ENCODE data around the gene CANT1. TPM values are rescaled to one million over a fixed set of nuclear protein-coding genes. Genes with fewer than 3 reads are reported as not detected.

Gene CANT1
- total RNA-seq, 1 experiment from 2014 or later = 97.1 TPM

DNA sequence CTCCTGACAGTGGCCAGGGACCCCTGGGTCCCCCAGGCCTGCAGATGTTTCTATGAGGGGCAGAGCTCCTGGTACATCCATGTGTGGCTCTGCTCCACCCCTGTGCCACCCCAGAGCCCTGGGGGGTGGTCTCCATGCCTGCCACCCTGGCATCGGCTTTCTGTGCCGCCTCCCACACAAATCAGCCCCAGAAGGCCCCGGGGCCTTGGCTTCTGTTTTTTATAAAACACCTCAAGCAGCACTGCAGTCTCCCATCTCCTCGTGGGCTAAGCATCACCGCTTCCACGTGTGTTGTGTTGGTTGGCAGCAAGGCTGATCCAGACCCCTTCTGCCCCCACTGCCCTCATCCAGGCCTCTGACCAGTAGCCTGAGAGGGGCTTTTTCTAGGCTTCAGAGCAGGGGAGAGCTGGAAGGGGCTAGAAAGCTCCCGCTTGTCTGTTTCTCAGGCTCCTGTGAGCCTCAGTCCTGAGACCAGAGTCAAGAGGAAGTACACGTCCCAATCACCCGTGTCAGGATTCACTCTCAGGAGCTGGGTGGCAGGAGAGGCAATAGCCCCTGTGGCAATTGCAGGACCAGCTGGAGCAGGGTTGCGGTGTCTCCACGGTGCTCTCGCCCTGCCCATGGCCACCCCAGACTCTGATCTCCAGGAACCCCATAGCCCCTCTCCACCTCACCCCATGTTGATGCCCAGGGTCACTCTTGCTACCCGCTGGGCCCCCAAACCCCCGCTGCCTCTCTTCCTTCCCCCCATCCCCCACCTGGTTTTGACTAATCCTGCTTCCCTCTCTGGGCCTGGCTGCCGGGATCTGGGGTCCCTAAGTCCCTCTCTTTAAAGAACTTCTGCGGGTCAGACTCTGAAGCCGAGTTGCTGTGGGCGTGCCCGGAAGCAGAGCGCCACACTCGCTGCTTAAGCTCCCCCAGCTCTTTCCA, 39.5 kb upstream of the CANT1 start:
- H3K79me2 ChIP-seq (ENCODE audit: insufficient read depth, low read length) = no peaks in the 10 kb centered on the region
- no peak overlapping the region for H2AFZ ChIP-seq (ENCODE audit: low read depth, low read length, poor library complexity, severe bottlenecking)
- no peak overlapping the region; the same call in 1 of the 2 replicates for H3K27ac ChIP-seq (ENCODE audit: low read depth, low read length)
- H3K9ac ChIP-seq (ENCODE audit: low read length) = no peak overlapping the region
- no peak overlapping the region for H3K4me2 ChIP-seq (ENCODE audit: low read length)
- no peaks in the 10 kb centered on the region for H3K9me2 ChIP-seq (ENCODE audit: insufficient read depth)
- TF ChIP-seq EZH2phosphoT487 (IDR thresholded peaks at IDR 0.05; ENCODE audit: borderline replicate concordance) (no peak), ZNF274 (IDR thresholded peaks at IDR 0.05; ENCODE audit: low read depth, low read length) (no peak), CEBPB (IDR thresholded peaks at IDR 0.05; ENCODE audit: low read depth) (no peak), JUND (IDR thresholded peaks at IDR 0.05) (no peak), TCF7L2 (IDR thresholded peaks at IDR 0.05; ENCODE audit: borderline replicate concordance, extremely low read depth, insufficient read depth, insufficient read length) (no peak), SIN3A (IDR thresholded peaks at IDR 0.05; ENCODE audit: low read depth) (no peak)
- TF ChIP-seq, protein P1, sequence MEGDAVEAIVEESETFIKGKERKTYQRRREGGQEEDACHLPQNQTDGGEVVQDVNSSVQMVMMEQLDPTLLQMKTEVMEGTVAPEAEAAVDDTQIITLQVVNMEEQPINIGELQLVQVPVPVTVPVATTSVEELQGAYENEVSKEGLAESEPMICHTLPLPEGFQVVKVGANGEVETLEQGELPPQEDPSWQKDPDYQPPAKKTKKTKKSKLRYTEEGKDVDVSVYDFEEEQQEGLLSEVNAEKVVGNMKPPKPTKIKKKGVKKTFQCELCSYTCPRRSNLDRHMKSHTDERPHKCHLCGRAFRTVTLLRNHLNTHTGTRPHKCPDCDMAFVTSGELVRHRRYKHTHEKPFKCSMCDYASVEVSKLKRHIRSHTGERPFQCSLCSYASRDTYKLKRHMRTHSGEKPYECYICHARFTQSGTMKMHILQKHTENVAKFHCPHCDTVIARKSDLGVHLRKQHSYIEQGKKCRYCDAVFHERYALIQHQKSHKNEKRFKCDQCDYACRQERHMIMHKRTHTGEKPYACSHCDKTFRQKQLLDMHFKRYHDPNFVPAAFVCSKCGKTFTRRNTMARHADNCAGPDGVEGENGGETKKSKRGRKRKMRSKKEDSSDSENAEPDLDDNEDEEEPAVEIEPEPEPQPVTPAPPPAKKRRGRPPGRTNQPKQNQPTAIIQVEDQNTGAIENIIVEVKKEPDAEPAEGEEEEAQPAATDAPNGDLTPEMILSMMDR (IDR thresholded peaks at IDR 0.05 in 2 of 3, conservative IDR thresholded peaks at IDR 0.05 in 1 of 3; ENCODE audit: borderline replicate concordance in 1 of 3, insufficient read depth in 1 of 3, low read depth in 2 of 3, low read length in 2 of 3) = no peak
- TF ChIP-seq, protein P2, sequence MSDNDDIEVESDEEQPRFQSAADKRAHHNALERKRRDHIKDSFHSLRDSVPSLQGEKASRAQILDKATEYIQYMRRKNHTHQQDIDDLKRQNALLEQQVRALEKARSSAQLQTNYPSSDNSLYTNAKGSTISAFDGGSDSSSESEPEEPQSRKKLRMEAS (IDR thresholded peaks at IDR 0.05) = no peak
- TF ChIP-seq, protein P3, sequence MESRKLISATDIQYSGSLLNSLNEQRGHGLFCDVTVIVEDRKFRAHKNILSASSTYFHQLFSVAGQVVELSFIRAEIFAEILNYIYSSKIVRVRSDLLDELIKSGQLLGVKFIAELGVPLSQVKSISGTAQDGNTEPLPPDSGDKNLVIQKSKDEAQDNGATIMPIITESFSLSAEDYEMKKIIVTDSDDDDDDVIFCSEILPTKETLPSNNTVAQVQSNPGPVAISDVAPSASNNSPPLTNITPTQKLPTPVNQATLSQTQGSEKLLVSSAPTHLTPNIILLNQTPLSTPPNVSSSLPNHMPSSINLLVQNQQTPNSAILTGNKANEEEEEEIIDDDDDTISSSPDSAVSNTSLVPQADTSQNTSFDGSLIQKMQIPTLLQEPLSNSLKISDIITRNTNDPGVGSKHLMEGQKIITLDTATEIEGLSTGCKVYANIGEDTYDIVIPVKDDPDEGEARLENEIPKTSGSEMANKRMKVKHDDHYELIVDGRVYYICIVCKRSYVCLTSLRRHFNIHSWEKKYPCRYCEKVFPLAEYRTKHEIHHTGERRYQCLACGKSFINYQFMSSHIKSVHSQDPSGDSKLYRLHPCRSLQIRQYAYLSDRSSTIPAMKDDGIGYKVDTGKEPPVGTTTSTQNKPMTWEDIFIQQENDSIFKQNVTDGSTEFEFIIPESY (IDR thresholded peaks at IDR 0.05; ENCODE audit: extremely low read depth, insufficient replicate concordance, low read length) = no peak
- DNase-seq (ENCODE audit: low read depth, low spot score) (no peak), ATAC-seq (no peak)
- H3K27me3 ChIP-seq (ENCODE audit: insufficient read depth, low read length) = no peaks in the 10 kb centered on the region
- CTCF ChIA-PET = no interaction called here
- no peaks in the 10 kb centered on the region for H3K36me3 ChIP-seq (ENCODE audit: control insufficient read depth in 1 of 2, insufficient read depth in 2 of 2, low read length in 2 of 2)
- no peak overlapping the region for H3K4me3 ChIP-seq (replicated peaks in 1 of 2; ENCODE audit: low read depth in 1 of 2, low read length in 2 of 2)
- BruUV-seq (replicated peaks) = no TSS peak
- intact Hi-C loops (cut with micrococcal nuclease) = no loop called here
- peaks cover 0 to 8% of the 10 kb centered on the region in 2 experiments; a peak in 1 of 4 replicates for H3K4me1 ChIP-seq (ENCODE audit: control insufficient read depth in 1 of 2, insufficient read depth in 2 of 2, low read length in 2 of 2)
- no peaks in the 10 kb centered on the region for H3K9me3 ChIP-seq (ENCODE audit: control insufficient read depth in 1 of 2, insufficient read depth in 1 of 2, low read depth in 1 of 2, low read length in 2 of 2)
- no peaks in the 10 kb centered on the region for H4K20me1 ChIP-seq (ENCODE audit: insufficient read depth)
- POLR2A ChIA-PET = no interaction called here
- RAD21 ChIA-PET (ENCODE audit: low non-redundant PET in 1 of 2, low total read pairs in 2 of 2, uncharacterized antibody in 2 of 2, unreplicated experiment in 2 of 2) = interaction anchor here in 1 of 2 experiments (0.6 kb wide), 1 partner anchor 44 kb away, joined by 7 read pairs; no protein-coding TSS in a partner anchor

Data from HCT116 (cell line).